RWPE2 (cell line): ENCODE results near the gene SDC4.

ENCODE experiments used
- ATAC-seq: fragments of 200-7000 bp; cut with Tn5 transposase; 3 replicates; pipeline ENCODE4 v1.9.1; 2021; ENCODE audit warnings: low read depth
- DNase-seq: peaks from one replicate; pipeline ENCODE4 v3.0.0-alpha.2; 2020; ENCODE audit warnings: low spot score
- H3K27ac ChIP-seq: fragments of 450-650 bp; 2 replicates; pipeline ENCODE4 v1.5.1; 2017; ENCODE audit warnings: mild to moderate bottlenecking; ENCODE audit not compliant: poor library complexity, severe bottlenecking
- H3K27me3 ChIP-seq: fragments of 250-450 bp; sonication (Bioruptor Pico); 2 replicates; pipeline ENCODE4 v1.5.1; 2021; ENCODE audit warnings: mild to moderate bottlenecking, moderate library complexity; ENCODE audit not compliant: insufficient read depth, poor library complexity, severe bottlenecking
- H3K36me3 ChIP-seq: fragments of 250-450 bp; sonication (Bioruptor Pico); 2 replicates; pipeline ENCODE4 v1.5.1; 2020; ENCODE audit warnings: low read depth, mild to moderate bottlenecking, moderate library complexity
- H3K4me1 ChIP-seq: fragments of 250-450 bp; sonication (Bioruptor Pico); 2 replicates; pipeline ENCODE4 v1.5.1; 2021; ENCODE audit warnings: mild to moderate bottlenecking, moderate library complexity; ENCODE audit not compliant: insufficient read depth, poor library complexity, severe bottlenecking
- H3K4me3 ChIP-seq: fragments of 250-450 bp; sonication (Bioruptor Pico); 2 replicates; pipeline ENCODE4 v1.5.1; 2021; ENCODE audit warnings: mild to moderate bottlenecking, moderate library complexity; ENCODE audit not compliant: severe bottlenecking
- H3K9me3 ChIP-seq: fragments of 250-450 bp; sonication (Bioruptor Pico); 2 replicates; pipeline ENCODE4 v1.5.1; 2021; ENCODE audit warnings: mild to moderate bottlenecking, moderate library complexity; ENCODE audit not compliant: severe bottlenecking
- CTCF ChIP-seq: fragments of 450-650 bp; IDR thresholded peaks from one replicate; pipeline ENCODE4 v1.5.1; 2017; ENCODE audit warnings: mild to moderate bottlenecking, moderate library complexity; ENCODE audit not compliant: poor library complexity, severe bottlenecking

SDC4 gene

GRCh38 chr20:45338121-45339030 lies 9.8 kb downstream of the SDC4 start:
- Histone ChIP-seq H3K4me3 (no peak overlapping the region), H3K9me3 (no peaks in the 10 kb centered on the region), H3K27ac (peak overlapping the region; percentile 99), H3K4me1 (peaks cover 74% of the 10 kb centered on the region), H3K36me3 (peaks cover 91% of the 10 kb centered on the region), H3K27me3 (no peaks in the 10 kb centered on the region)
- ATAC-seq = no peak
- no peak for TF ChIP-seq CTCF
- DNase-seq = no peak

GRCh38 chr20:45337367-45338120 lies 10.7 kb downstream of the SDC4 start:
- Histone ChIP-seq H3K4me1 (peaks cover 66% of the 10 kb centered on the region), H3K9me3 (no peaks in the 10 kb centered on the region), H3K36me3 (peaks cover 91% of the 10 kb centered on the region), H3K4me3 (no peak overlapping the region), H3K27me3 (no peaks in the 10 kb centered on the region), H3K27ac (peak overlapping the region; percentile 99)
- no peak for TF ChIP-seq CTCF
- DNase-seq (peak; percentile 98), ATAC-seq (peak; percentile 57)

- Histone ChIP-seq H3K27me3 (no peaks in the 10 kb centered on the region), H3K9me3 (no peaks in the 10 kb centered on the region), H3K36me3 (peaks cover 92% of the 10 kb centered on the region), H3K4me1 (peaks cover 58% of the 10 kb centered on the region), H3K4me3 (no peak overlapping the region), H3K27ac (peak overlapping the region; percentile 99)
- no peak for TF ChIP-seq CTCF
- peak; percentile 85 for ATAC-seq
- peak; percentile 100 for DNase-seq
Measured at GRCh38 chr20:45336530-45337366, 11.5 kb downstream of the SDC4 start.

GRCh38 chr20:45330476-45330875 lies 17.7 kb downstream of the SDC4 start:
- H3K27ac ChIP-seq = no peak overlapping the region
- no peak for ATAC-seq
- no peak for DNase-seq
- H3K27me3 ChIP-seq = no peaks in the 10 kb centered on the region
- peaks cover 100% of the 10 kb centered on the region for H3K36me3 ChIP-seq
- H3K9me3 ChIP-seq = no peaks in the 10 kb centered on the region
- TF ChIP-seq CTCF = no peak
- no peak overlapping the region for H3K4me3 ChIP-seq
- H3K4me1 ChIP-seq = no peaks in the 10 kb centered on the region
